K562 (cell line): ENCODE data around the gene ZNF521. TPM values are rescaled to one million over a fixed set of nuclear protein-coding genes. Genes with fewer than 3 reads are reported as not detected.

Source experiments
- ATAC-seq: fragments of 200-7000 bp; cut with Tn5 transposase; 3 replicates; pipeline ENCODE4 v1.9.1; 2020; ENCODE audit warnings: moderate library complexity
- BruUV-seq: library from RNA; stranded (reverse); fragments of 400-500 nt; replicated peaks from 2 replicates; lab custom pipeline; 2021; lab: Mats Ljungman, UMichigan
- CTCF ChIA-PET: fragments of 300-600 bp; formaldehyde crosslinking; extraction: SDS; loops from one replicate; lab custom pipeline; 2021; ENCODE audit warnings: low intra/inter-chr PET ratio; lab: Yijun Ruan, JAX
- POLR2A ChIA-PET: fragments of 300-600, 350-650 bp; sonication (Branson Sonifier 250); formaldehyde crosslinking; extraction: SDS; loops from one replicate; lab custom pipeline; 2021; ENCODE audit warnings: antibody characterized with exemption, inconsistent platforms; lab: Yijun Ruan, JAX
- DNase-seq, 4 experiments: peaks; one replicate each; pipeline versions ENCODE4 v3.0.0 to v3.0.0-alpha.2; 2011 to 2018; ENCODE audit warnings: low spot score in 3 of 4, mixed read lengths in 3 of 4; ENCODE audit errors: extremely low read depth in 1 of 4
- FAIRE-seq: peaks from 2 replicates; lab custom pipeline; 2011; peaks lifted over from hg19 to GRCh38; lab: Jason Lieb, UNC
- H2AFZ ChIP-seq: 2 replicates; pipeline ENCODE4 v1.6.0; 2011; ENCODE audit warnings: low read depth, low read length, control low read depth, inconsistent platforms
- H3K27ac ChIP-seq: fragments of 200-600 bp; 3 replicates; pipeline ENCODE4 v1.8.0; 2011; ENCODE audit warnings: low read depth, mild to moderate bottlenecking, control low read depth, inconsistent platforms, low read length, moderate library complexity, mixed read lengths; ENCODE audit errors: extremely low read depth
- H3K27me3 ChIP-seq, 2 experiments: fragments of 300-600 bp in 1 of 2; 2 replicates in 1 of 2; 3 replicates in 1 of 2; pipeline versions ENCODE4 v1.6.0 to v1.8.0; 2011; ENCODE audit warnings: inconsistent platforms in 2 of 2, low read length in 2 of 2, mild to moderate bottlenecking in 1 of 2, mixed read lengths in 1 of 2, moderate library complexity in 1 of 2; ENCODE audit not compliant: control insufficient read depth in 2 of 2, insufficient read depth in 2 of 2
- H3K36me3 ChIP-seq: fragments of 300-600 bp; 3 replicates; pipeline ENCODE4 v1.8.0; 2011; ENCODE audit warnings: mild to moderate bottlenecking, low read length, inconsistent platforms; ENCODE audit not compliant: control insufficient read depth, insufficient read depth
- H3K4me1 ChIP-seq, 2 experiments: fragments of 200-600 bp in 1 of 2; replicated peaks in 1 of 2; 2 replicates in 1 of 2; 3 replicates in 1 of 2; pipeline versions ENCODE4 v1.5.1 to v1.8.0; 2011; ENCODE audit warnings: inconsistent platforms in 2 of 2, low read length in 2 of 2, mild to moderate bottlenecking in 1 of 2, mixed read lengths in 1 of 2, moderate library complexity in 1 of 2; ENCODE audit not compliant: control insufficient read depth in 2 of 2, insufficient read depth in 2 of 2
- H3K4me2 ChIP-seq: 2 replicates; pipeline ENCODE4 v1.6.1; 2011; ENCODE audit warnings: low read length, control low read depth, inconsistent platforms, mixed read lengths; ENCODE audit not compliant: insufficient read depth
- H3K4me3 ChIP-seq: fragments of 200-600 bp; sonication (generic), shearing (Covaris generic); 2 replicates; pipeline ENCODE4 v1.5.1; 2016; ENCODE audit warnings: control low read depth, inconsistent platforms
- H3K79me2 ChIP-seq: fragments of 200-600 bp; 3 replicates; pipeline ENCODE4 v1.8.0; 2011; ENCODE audit warnings: low read length, inconsistent platforms; ENCODE audit not compliant: control insufficient read depth, insufficient read depth
- H3K9ac ChIP-seq, 2 experiments: 2 replicates each; pipeline versions ENCODE4 v1.6.0 to v1.6.1; 2011; ENCODE audit warnings: low read depth in 2 of 2, low read length in 2 of 2, control low read depth in 1 of 2, inconsistent platforms in 1 of 2, mild to moderate bottlenecking in 1 of 2, mixed read lengths in 1 of 2; ENCODE audit not compliant: insufficient read depth in 1 of 2
- H3K9me1 ChIP-seq: one replicate; pipeline ENCODE4 v1.6.0; 2011; ENCODE audit warnings: inconsistent platforms, mild to moderate bottlenecking, low read length, moderate library complexity; ENCODE audit not compliant: control insufficient read depth, insufficient read depth
- H3K9me3 ChIP-seq: replicated peaks from 2 replicates; pipeline ENCODE4 v1.5.1; 2011; ENCODE audit warnings: low read depth, low read length, inconsistent platforms; ENCODE audit not compliant: control insufficient read depth, insufficient read depth
- H4K20me1 ChIP-seq: replicated peaks from 2 replicates; pipeline ENCODE4 v1.6.1; 2011; ENCODE audit warnings: low read length, inconsistent platforms, mixed read lengths; ENCODE audit not compliant: control insufficient read depth, insufficient read depth
- COPS2 ChIP-seq: fragments of 450-650 bp; conservative IDR thresholded peaks from 2 replicates; pipeline ENCODE4 v1.6.1; 2016; ENCODE audit warnings: mild to moderate bottlenecking, moderate library complexity
- ETV6 ChIP-seq, 3 experiments: fragments of 150-350 bp in 1 of 3; sonication (generic) in 1 of 3; formaldehyde crosslinking in 1 of 3; IDR thresholded peaks; 2 replicates each; pipeline versions ENCODE4 v1.6.1 to v1.8.0; 2014 to 2022; ENCODE audit warnings: borderline replicate concordance in 2 of 3, low read depth in 2 of 3, antibody characterized with exemption in 1 of 3, low read length in 1 of 3, mild to moderate bottlenecking in 1 of 3, missing genetic modification reagents in 1 of 3
- HNRNPUL1 ChIP-seq: fragments of 200-400 bp; formaldehyde crosslinking; IDR thresholded peaks from 2 replicates; pipeline ENCODE4 v1.6.1; 2017; ENCODE audit warnings: low read length
- PURB ChIP-seq: sonication (generic); formaldehyde crosslinking; IDR thresholded peaks from 2 replicates; pipeline ENCODE4 v1.9.0; 2021; ENCODE audit warnings: low read depth, mild to moderate bottlenecking, missing genetic modification reagents
- ZNF274 ChIP-seq: IDR thresholded peaks from 2 replicates; pipeline ENCODE4 v1.6.1; 2011; ENCODE audit warnings: low read depth, mild to moderate bottlenecking, low read length, moderate library complexity, borderline replicate concordance
- ZNF79 ChIP-seq: fragments of 250-450 bp; sonication (Bioruptor Pico); IDR thresholded peaks from 2 replicates; pipeline ENCODE4 v1.4.0; 2020; ENCODE audit warnings: low read depth, mild to moderate bottlenecking, moderate library complexity
- WGBS: fragments of 100-300 bp; shearing (Covaris generic); methylation state at CpG from one replicate; pipeline ENCODE4 v1.1.6; 2016; ENCODE audit warnings: low coverage, mixed read lengths; ENCODE audit not compliant: insufficient coverage; ENCODE audit errors: missing lambda C conversion rate; 5-methylcytosine and 5-hydroxymethylcytosine counted together
- in situ Hi-C: fragments of 300-500 bp; cut with MboI; formaldehyde crosslinking; loops from 4 replicates; pipeline ENCODE4 v1.15.0; 2018; ENCODE audit warnings: inconsistent platforms, mixed read lengths
- intact Hi-C: fragments of 100-400 bp; cut with micrococcal nuclease; formaldehyde crosslinking; loops from 2 replicates; pipeline ENCODE4 v1.14.2; 2022
- polyA plus RNA-seq, 8 experiments: library from polyadenylated mRNA; depleted of rRNA in 4 of 8; stranded (reverse) in 5 of 8; unstranded in 3 of 8; fragments of >200 nt; fragmentation: Nextera tagmentation in 2 of 8; fragmentation: Illumina TruSeq in 1 of 8; extraction: Ambion mirVana in 2 of 8; extraction: Trizol in 1 of 8; gene quantifications; 2 replicates each; pipeline versions ENCODE4 v1.2.1 to v1.2.3, GENCODE V29; 2011 to 2014; ENCODE audit warnings: inconsistent platforms in 1 of 8, missing spikeins in 1 of 8
- total RNA-seq, 7 experiments: library from RNA; depleted of rRNA in 6 of 7; stranded (reverse); fragments of >200 nt in 6 of 7; fragmentation: Illumina TruSeq in 2 of 7; extraction: Trizol in 2 of 7; gene quantifications; 2 replicates each; pipeline versions ENCODE4 v1.2.1 to v1.2.3, GENCODE V29; 2011 to 2021; ENCODE audit warnings: low replicate concordance in 1 of 7
- TF ChIP-seq, protein P1 (sequence below), 2 experiments: fragments of 450-650 bp; formaldehyde crosslinking in 1 of 2; IDR thresholded peaks; 2 replicates each; pipeline versions ENCODE4 v1.4.0 to v1.6.1; 2014 to 2020; ENCODE audit warnings: mild to moderate bottlenecking in 2 of 2, borderline replicate concordance in 1 of 2, low read depth in 1 of 2

ZNF521 gene
- total and polyA plus RNA-seq, 9 of the 15 experiments (the other 6 are each of a cell fraction or from before 2014, with no cell fraction given) = 1.2 to 5.8 (median 1.6) TPM

DNA sequence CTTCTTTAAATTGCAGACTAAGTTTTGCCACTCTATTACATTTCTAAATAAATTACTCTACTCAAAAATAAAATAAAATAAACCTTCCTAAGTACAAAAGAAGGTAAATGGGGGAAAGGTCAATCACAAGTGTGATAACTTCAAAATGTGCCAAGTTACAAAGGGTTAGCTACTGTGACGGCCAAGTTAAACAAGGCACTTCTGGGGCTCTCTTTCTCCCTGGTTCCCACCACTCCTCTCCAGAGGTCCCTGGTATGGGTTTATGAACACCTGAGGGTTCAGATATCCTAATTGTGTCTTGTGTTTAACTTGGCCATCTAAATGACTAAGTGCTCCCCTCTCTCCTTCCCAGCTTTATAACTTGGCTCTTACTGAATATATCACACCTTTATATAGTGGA, 5.4 kb downstream of the ZNF521 start:
- no peaks in the 10 kb centered on the region for H4K20me1 ChIP-seq
- H3K9ac ChIP-seq = no peak overlapping the region
- no peaks in the 10 kb centered on the region for H3K9me1 ChIP-seq
- H3K4me1 ChIP-seq = peaks cover 0 to 17% of the 10 kb centered on the region in 2 experiments; a peak in 1 of 5 replicates
- no peak for FAIRE-seq
- ATAC-seq = no peak
- no TSS peak for BruUV-seq
- no peaks in the 10 kb centered on the region for H3K79me2 ChIP-seq
- in situ Hi-C loops (no loop called here), intact Hi-C loops (no loop called here)
- ChIA-PET CTCF (no interaction called here), POLR2A (no interaction called here)
- DNase-seq = no peak
- WGBS = 5% methylated on average over 1 of the region's 1 CpG
- H2AFZ ChIP-seq = no peak overlapping the region
- H3K4me3 ChIP-seq = no peak overlapping the region
- no peak overlapping the region for H3K4me2 ChIP-seq
- H3K27ac ChIP-seq = no peak overlapping the region
- H3K27me3 ChIP-seq = peaks cover 0 to 4% of the 10 kb centered on the region in 2 experiments; a peak in 1 of 5 replicates
- H3K36me3 ChIP-seq = no peaks in the 10 kb centered on the region
- no peaks in the 10 kb centered on the region for H3K9me3 ChIP-seq
- TF ChIP-seq ZNF274 = no peak
- TF ChIP-seq ZNF79 = no peak
- TF ChIP-seq, protein P1, sequence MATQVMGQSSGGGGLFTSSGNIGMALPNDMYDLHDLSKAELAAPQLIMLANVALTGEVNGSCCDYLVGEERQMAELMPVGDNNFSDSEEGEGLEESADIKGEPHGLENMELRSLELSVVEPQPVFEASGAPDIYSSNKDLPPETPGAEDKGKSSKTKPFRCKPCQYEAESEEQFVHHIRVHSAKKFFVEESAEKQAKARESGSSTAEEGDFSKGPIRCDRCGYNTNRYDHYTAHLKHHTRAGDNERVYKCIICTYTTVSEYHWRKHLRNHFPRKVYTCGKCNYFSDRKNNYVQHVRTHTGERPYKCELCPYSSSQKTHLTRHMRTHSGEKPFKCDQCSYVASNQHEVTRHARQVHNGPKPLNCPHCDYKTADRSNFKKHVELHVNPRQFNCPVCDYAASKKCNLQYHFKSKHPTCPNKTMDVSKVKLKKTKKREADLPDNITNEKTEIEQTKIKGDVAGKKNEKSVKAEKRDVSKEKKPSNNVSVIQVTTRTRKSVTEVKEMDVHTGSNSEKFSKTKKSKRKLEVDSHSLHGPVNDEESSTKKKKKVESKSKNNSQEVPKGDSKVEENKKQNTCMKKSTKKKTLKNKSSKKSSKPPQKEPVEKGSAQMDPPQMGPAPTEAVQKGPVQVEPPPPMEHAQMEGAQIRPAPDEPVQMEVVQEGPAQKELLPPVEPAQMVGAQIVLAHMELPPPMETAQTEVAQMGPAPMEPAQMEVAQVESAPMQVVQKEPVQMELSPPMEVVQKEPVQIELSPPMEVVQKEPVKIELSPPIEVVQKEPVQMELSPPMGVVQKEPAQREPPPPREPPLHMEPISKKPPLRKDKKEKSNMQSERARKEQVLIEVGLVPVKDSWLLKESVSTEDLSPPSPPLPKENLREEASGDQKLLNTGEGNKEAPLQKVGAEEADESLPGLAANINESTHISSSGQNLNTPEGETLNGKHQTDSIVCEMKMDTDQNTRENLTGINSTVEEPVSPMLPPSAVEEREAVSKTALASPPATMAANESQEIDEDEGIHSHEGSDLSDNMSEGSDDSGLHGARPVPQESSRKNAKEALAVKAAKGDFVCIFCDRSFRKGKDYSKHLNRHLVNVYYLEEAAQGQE (IDR thresholded peaks at IDR 0.05; ENCODE audit: borderline replicate concordance) = no peak
- TF ChIP-seq, protein P1 (CRISPR knock-in tag; IDR thresholded peaks at IDR 0.05; ENCODE audit: low read depth) = no peak
- no peak for TF ChIP-seq ETV6 (IDR thresholded peaks at IDR 0.05; ENCODE audit: borderline replicate concordance in 1 of 2, low read depth in 2 of 2, low read length in 1 of 2)
- TF ChIP-seq ETV6 (CRISPR knock-in tag; IDR thresholded peaks at IDR 0.05; ENCODE audit: borderline replicate concordance) = no peak
- TF ChIP-seq HNRNPUL1 = no peak
- TF ChIP-seq PURB (CRISPR knock-in tag) = no peak
- no peak for TF ChIP-seq COPS2
